IPS-NIHi11 (cell line): Measurements from ENCODE around the gene LAMA3.

ENCODE experiments used
- DNase-seq: peaks from one replicate; pipeline ENCODE4 v3.0.0; 2012; ENCODE audit warnings: mixed read lengths, low spot score

Gene LAMA3

DNA sequence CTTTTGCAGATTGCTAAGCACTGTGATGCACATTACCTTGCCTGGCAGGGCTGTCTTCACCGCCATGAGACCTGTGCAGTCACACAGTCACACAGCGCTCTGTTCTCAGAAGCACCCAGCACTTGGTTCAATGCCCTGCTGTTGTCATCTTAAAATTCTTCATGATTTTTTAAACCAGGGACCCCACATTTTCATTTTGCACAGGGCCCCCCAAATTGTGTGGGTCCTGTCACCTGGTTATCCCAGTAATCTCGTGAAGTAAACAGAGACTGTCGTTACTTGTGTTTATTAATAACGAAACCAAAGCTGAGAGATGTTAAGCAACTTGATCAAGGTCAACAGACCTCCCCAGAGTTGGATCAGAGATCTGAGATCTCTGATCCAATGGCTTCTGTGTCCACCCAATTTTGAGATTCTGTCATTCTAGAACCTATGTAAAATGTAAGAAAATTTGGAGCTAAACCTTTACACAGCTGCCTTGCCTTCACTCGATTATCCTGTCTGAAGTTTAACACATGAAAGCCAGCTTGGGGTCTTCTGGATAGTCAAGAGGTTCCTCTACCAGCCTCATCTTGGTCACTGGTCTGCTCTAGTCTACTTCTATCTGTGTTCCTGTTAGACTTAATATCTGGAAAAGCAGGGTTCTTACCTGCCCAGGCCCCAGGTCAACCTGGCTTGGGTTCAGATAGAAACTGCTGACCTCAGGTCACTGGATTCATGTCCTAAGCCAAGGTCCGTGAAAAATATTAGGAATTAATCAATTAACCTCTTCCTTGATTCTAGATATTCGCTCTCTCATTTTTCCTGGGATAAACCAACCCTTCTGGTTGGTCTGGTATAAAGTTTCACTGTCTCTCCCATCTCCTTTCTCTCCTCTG is 311.6 kb downstream of the LAMA3 start:
- DNase-seq: no peak

DNA sequence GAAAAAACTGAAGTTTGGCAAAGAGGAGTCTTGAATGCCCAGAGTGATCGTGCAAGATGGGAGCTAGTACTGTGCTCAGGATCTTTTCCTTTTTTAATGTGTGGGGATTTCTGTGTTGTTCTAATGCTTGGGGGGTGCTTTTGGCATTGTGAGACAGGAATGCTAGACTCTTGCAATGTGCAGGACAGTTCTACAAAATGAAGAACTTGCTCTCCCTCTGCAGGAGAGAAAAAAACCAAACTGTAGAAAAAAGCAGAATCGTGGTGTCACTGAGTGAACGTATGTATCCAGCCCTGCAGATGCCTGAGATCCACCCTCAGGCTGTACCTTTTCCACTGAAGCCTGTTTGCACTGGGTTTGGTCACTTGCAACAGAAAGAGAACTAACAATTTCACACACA is 313.2 kb downstream of the LAMA3 start:
- DNase-seq: no peak

- no peak for DNase-seq
Measured at GRCh38 chr18:24003288-24003687, 314.0 kb downstream of the LAMA3 start.

DNA sequence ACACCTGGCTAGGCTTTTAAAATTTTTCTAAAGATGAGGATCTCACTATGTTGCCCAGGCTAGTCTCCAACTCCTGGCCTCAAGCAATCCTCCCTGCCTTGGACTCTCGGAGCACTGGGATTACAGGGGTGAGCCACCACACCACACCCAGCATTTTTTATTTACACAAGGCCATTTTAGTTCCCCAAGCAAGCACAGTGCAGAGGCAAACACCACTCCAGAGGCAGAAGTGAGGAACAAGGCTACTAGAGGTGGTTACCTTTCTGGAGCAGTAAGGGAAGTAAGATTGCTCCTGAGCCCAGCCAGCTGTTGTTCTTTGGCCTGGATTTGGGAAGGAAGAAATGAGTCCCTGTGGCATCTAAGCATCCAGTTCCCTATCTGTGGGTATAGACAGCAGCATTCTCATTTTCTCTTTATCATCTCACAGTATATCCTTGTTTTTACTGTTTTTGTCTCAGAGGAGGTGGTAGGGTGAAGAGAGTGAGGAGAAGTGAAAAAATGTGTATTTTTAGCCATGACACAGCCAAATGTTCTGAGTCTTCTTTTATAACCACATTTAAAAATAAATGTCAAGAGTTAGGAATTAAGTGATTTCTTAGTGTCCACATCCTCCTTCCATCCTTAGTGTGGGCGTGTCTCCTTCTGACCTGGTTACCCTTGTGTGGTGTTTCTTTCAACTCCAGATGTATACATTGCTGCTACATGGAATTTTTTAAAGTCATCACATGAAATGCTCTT is 314.8 kb downstream of the LAMA3 start:
- no peak for DNase-seq
